IMR-90 (cell line): Measurements from ENCODE around the gene NT5DC1. TPM values are rescaled to one million over a fixed set of nuclear protein-coding genes. Genes with fewer than 3 reads are reported as not detected.

ENCODE experiments used
- ATAC-seq: fragments of 200-7000 bp; cut with Tn5 transposase; 2 replicates; pipeline ENCODE4 v1.9.1; 2020; ENCODE audit warnings: low read depth, mild to moderate bottlenecking, moderate library complexity
- BruUV-seq: library from RNA; stranded (reverse); fragments of 400-500 nt; replicated peaks from 2 replicates; lab custom pipeline; 2021; lab: Mats Ljungman, UMichigan
- CTCF ChIA-PET: fragments of 300-600 bp; formaldehyde crosslinking; extraction: SDS; loops from one replicate; lab custom pipeline; 2021; ENCODE audit warnings: antibody characterized with exemption; lab: Yijun Ruan, JAX
- POLR2A ChIA-PET: fragments of 300-600 bp; sonication (Branson Sonifier 250); formaldehyde crosslinking; loops from one replicate; lab custom pipeline; 2022; ENCODE audit warnings: antibody characterized with exemption; ENCODE audit not compliant: unreplicated experiment; lab: Charles Lee
- DNase-seq: peaks from one replicate; pipeline ENCODE4 v3.0.0; 2013
- H2AFZ ChIP-seq: replicated peaks from 2 replicates; pipeline ENCODE3; 2013; ENCODE audit warnings: low read length, mild to moderate bottlenecking; ENCODE audit not compliant: poor library complexity
- H2AK5ac ChIP-seq: 2 replicates; pipeline ENCODE4 v1.6.1; 2013; ENCODE audit warnings: low read depth, low read length, inconsistent platforms
- H2AK9ac ChIP-seq: replicated peaks from 2 replicates; pipeline ENCODE3; 2013; ENCODE audit warnings: mild to moderate bottlenecking, low read depth, low read length, moderate library complexity; ENCODE audit not compliant: poor library complexity
- H2BK120ac ChIP-seq: 2 replicates; pipeline ENCODE4 v1.6.1; 2013; ENCODE audit warnings: low read depth, low read length, inconsistent platforms
- H2BK15ac ChIP-seq: 3 replicates; pipeline ENCODE4 v1.6.1; 2013; ENCODE audit warnings: low read depth, low read length, inconsistent platforms
- H2BK20ac ChIP-seq: 2 replicates; pipeline ENCODE4 v1.6.1; 2013; ENCODE audit warnings: low read depth, mild to moderate bottlenecking, inconsistent platforms, low read length, moderate library complexity
- H2BK5ac ChIP-seq: 2 replicates; pipeline ENCODE4 v1.6.1; 2013; ENCODE audit warnings: mild to moderate bottlenecking, low read depth, low read length, inconsistent platforms; ENCODE audit not compliant: poor library complexity, severe bottlenecking
- H3K14ac ChIP-seq: replicated peaks from 2 replicates; pipeline ENCODE4 v1.6.1; 2013; ENCODE audit warnings: low read depth, low read length, inconsistent platforms
- H3K18ac ChIP-seq: 2 replicates; pipeline ENCODE4 v1.6.1; 2013; ENCODE audit warnings: low read depth, low read length, control low read depth
- H3K23ac ChIP-seq: 2 replicates; pipeline ENCODE4 v1.6.1; 2013; ENCODE audit warnings: low read depth, low read length, inconsistent platforms
- H3K27ac ChIP-seq: 2 replicates; pipeline ENCODE4 v1.5.1; 2013; ENCODE audit warnings: mild to moderate bottlenecking, control low read depth, low read length; ENCODE audit not compliant: insufficient read depth
- H3K27me3 ChIP-seq: 2 replicates; pipeline ENCODE4 v1.6.1; 2013; ENCODE audit warnings: low read length; ENCODE audit not compliant: control insufficient read depth, insufficient read depth
- H3K36me3 ChIP-seq: 2 replicates; pipeline ENCODE4 v1.6.1; 2013; ENCODE audit warnings: low read length, mixed read lengths; ENCODE audit not compliant: control insufficient read depth, insufficient read depth
- H3K4ac ChIP-seq: 2 replicates; pipeline ENCODE4 v1.6.1; 2013; ENCODE audit warnings: low read depth, low read length, inconsistent platforms
- H3K4me1 ChIP-seq: 2 replicates; pipeline ENCODE4 v1.6.1; 2013; ENCODE audit warnings: low read length, mixed read lengths; ENCODE audit not compliant: control insufficient read depth, insufficient read depth
- H3K4me2 ChIP-seq: 2 replicates; pipeline ENCODE4 v1.6.1; 2013; ENCODE audit warnings: low read depth, mild to moderate bottlenecking, control low read depth, low read length, moderate library complexity
- H3K4me3 ChIP-seq: 2 replicates; pipeline ENCODE4 v1.5.1; 2013; ENCODE audit warnings: low read depth, mild to moderate bottlenecking, control low read depth, low read length, moderate library complexity; ENCODE audit not compliant: insufficient read depth
- H3K56ac ChIP-seq: 2 replicates; pipeline ENCODE4 v1.6.1; 2013; ENCODE audit warnings: low read length, inconsistent platforms; ENCODE audit not compliant: insufficient read depth; ENCODE audit errors: extremely low read depth
- H3K79me1 ChIP-seq, 2 experiments: 2 replicates each; pipeline ENCODE4 v1.6.1; 2013; ENCODE audit warnings: low read length in 2 of 2, inconsistent platforms in 1 of 2, low read depth in 1 of 2
- H3K9ac ChIP-seq: 2 replicates; pipeline ENCODE4 v1.6.1; 2013; ENCODE audit warnings: low read depth, low read length, control low read depth
- H3K9me1 ChIP-seq: 2 replicates; pipeline ENCODE4 v1.6.1; 2013; ENCODE audit warnings: low read length, inconsistent platforms; ENCODE audit not compliant: insufficient read depth
- H3K9me3 ChIP-seq: 2 replicates; pipeline ENCODE4 v1.6.1; 2013; ENCODE audit warnings: low read length; ENCODE audit not compliant: control insufficient read depth, insufficient read depth
- H4K20me1 ChIP-seq: 2 replicates; pipeline ENCODE4 v1.6.1; 2013; ENCODE audit warnings: low read length, inconsistent platforms; ENCODE audit not compliant: insufficient read depth
- H4K5ac ChIP-seq: 2 replicates; pipeline ENCODE4 v1.6.1; 2013; ENCODE audit warnings: mild to moderate bottlenecking, low read depth, low read length, control low read depth
- H4K8ac ChIP-seq, 2 experiments: 2 replicates each; pipeline ENCODE4 v1.6.1; 2013; ENCODE audit warnings: low read depth in 2 of 2, low read length in 2 of 2, control low read depth in 1 of 2, inconsistent platforms in 1 of 2
- H4K91ac ChIP-seq: 2 replicates; pipeline ENCODE4 v1.6.1; 2013; ENCODE audit warnings: low read depth, low read length, inconsistent platforms; ENCODE audit not compliant: insufficient read depth
- FOS ChIP-seq: fragments of 150-350 bp; IDR thresholded peaks from 2 replicates; pipeline ENCODE4 v1.6.1; 2016; ENCODE audit warnings: low read depth, low read length
- MAFK ChIP-seq: IDR thresholded peaks from 2 replicates; pipeline ENCODE4 v1.6.1; 2012; ENCODE audit warnings: low read depth, low read length, improper control_type of control experiment
- MXI1 ChIP-seq: IDR thresholded peaks from 2 replicates; pipeline ENCODE4 v1.6.1; 2012; ENCODE audit warnings: low read depth, mild to moderate bottlenecking, low read length, moderate library complexity, borderline replicate concordance
- RAD21 ChIP-seq: IDR thresholded peaks from 2 replicates; pipeline ENCODE4 v1.6.1; 2012; ENCODE audit warnings: low read length, improper control_type of control experiment
- WGBS, 2 experiments: methylation state at CpG; one replicate each; pipeline versions ENCODE4 v1.1.5 to v1.1.7; 2013; ENCODE audit warnings: missing lambda C conversion rate in 2 of 2; ENCODE audit not compliant: insufficient read length in 1 of 2; ENCODE audit errors: extremely low coverage in 2 of 2; 5-methylcytosine and 5-hydroxymethylcytosine counted together
- dilution Hi-C: fragments of 300-500 bp; cut with HindIII; formaldehyde crosslinking; loops from one replicate; pipeline ENCODE4 v1.14.3; 2018; ENCODE audit warnings: low sequenced_read_pairs; ENCODE audit not compliant: unreplicated experiment
- in situ Hi-C: fragments of 300-500 bp; cut with MboI; formaldehyde crosslinking; loops from 3 replicates; pipeline ENCODE4 v1.14.3; 2019; ENCODE audit warnings: low sequenced_read_pairs, inconsistent platforms, mixed read lengths
- intact Hi-C: fragments of 100-400 bp; cut with micrococcal nuclease; formaldehyde crosslinking; loops from 2 replicates; pipeline ENCODE4 v1.10.0; 2022
- polyA plus RNA-seq, 3 experiments: library from polyadenylated mRNA; depleted of rRNA; stranded (reverse); fragments of >200 nt; gene quantifications; 2 replicates each; pipeline ENCODE4 v1.2.3, GENCODE V29; 2012; ENCODE audit warnings: low replicate concordance in 1 of 3
- total RNA-seq: library from RNA; depleted of rRNA; stranded (reverse); fragments of >200 nt; gene quantifications from 2 replicates; pipeline ENCODE4 v1.2.3, GENCODE V29; 2012
- TF ChIP-seq, protein P1 (sequence below): conservative IDR thresholded peaks from 2 replicates; pipeline ENCODE4 v1.5.1; 2012; ENCODE audit warnings: mild to moderate bottlenecking, low read depth, low read length, improper control_type of control experiment
- TF ChIP-seq, protein P2 (sequence below): fragments of 150-350 bp; IDR thresholded peaks from 2 replicates; pipeline ENCODE4 v1.6.1; 2016; ENCODE audit warnings: low read depth, mild to moderate bottlenecking, low read length, moderate library complexity, borderline replicate concordance
- TF ChIP-seq, protein P3 (sequence below): fragments of 150-350 bp; IDR thresholded peaks from 2 replicates; pipeline ENCODE4 v1.6.1; 2017; ENCODE audit warnings: mild to moderate bottlenecking, antibody characterized with exemption, low read length, low read depth

The NT5DC1 gene
- total and polyA plus RNA-seq, 2 of the 4 experiments (the other 2 are of a cell fraction), result 11.7 to 16.8 TPM

DNA sequence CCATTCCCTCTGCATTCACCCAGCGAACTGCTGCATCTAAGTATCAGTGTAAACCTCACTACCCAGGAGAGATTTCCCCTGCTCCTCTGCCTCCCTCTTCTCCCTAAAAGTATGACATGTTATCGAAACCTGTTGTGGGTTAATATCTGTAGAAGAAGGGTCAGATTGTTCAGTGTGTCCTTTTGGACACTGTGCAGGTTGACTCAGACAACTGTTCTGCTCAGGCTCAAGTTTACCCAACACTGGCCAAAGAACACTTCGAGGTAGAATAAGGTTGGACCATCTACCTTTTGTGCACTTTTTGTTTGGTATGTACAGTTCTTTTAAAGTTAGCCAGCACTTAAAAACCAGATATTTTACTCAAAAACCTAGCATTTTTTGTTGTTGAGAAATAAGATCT, 4.6 kb downstream of the NT5DC1 start:
- BruUV-seq, result no TSS peak
- H3K9me3 ChIP-seq, result no peaks in the 10 kb centered on the region
- ChIA-PET POLR2A (no interaction called here), CTCF (no interaction called here)
- H3K27ac ChIP-seq, result no peak overlapping the region
- H3K4ac ChIP-seq, result no peak overlapping the region
- no peak for ATAC-seq
- in situ Hi-C loops (no loop called here), intact Hi-C loops (no loop called here), dilution Hi-C loops (no loop called here)
- no peak overlapping the region for H3K18ac ChIP-seq
- no peak overlapping the region for H3K4me2 ChIP-seq
- no peak overlapping the region for H2AK9ac ChIP-seq
- H3K4me1 ChIP-seq, result peaks cover 20% of the 10 kb centered on the region
- no peak overlapping the region for H2AFZ ChIP-seq
- peaks cover 4% of the 10 kb centered on the region for H3K36me3 ChIP-seq
- no peak overlapping the region for H2AK5ac ChIP-seq
- H3K9ac ChIP-seq, result no peak overlapping the region
- H4K5ac ChIP-seq, result no peak overlapping the region
- H4K8ac ChIP-seq, result no peak overlapping the region
- no peak for DNase-seq
- H2BK5ac ChIP-seq, result no peak overlapping the region
- no peak overlapping the region for H3K56ac ChIP-seq
- no peaks in the 10 kb centered on the region for H3K27me3 ChIP-seq
- no CpG with 5 or more reads among the region's 3 CpGs for WGBS, 2 experiments
- no peak overlapping the region; the same call in 1 of the 2 replicates for H3K23ac ChIP-seq
- H4K91ac ChIP-seq, result no peak overlapping the region
- no peaks in the 10 kb centered on the region for H3K9me1 ChIP-seq
- no peak overlapping the region for H3K4me3 ChIP-seq
- H2BK120ac ChIP-seq, result no peak overlapping the region
- no peak overlapping the region for H2BK15ac ChIP-seq
- no peak overlapping the region for H2BK20ac ChIP-seq
- H4K20me1 ChIP-seq, result no peaks in the 10 kb centered on the region
- peaks cover 20 to 22% of the 10 kb centered on the region in 2 experiments; a peak in 3 of 4 replicates for H3K79me1 ChIP-seq
- H3K14ac ChIP-seq, result no peak overlapping the region
- TF ChIP-seq, protein P1, sequence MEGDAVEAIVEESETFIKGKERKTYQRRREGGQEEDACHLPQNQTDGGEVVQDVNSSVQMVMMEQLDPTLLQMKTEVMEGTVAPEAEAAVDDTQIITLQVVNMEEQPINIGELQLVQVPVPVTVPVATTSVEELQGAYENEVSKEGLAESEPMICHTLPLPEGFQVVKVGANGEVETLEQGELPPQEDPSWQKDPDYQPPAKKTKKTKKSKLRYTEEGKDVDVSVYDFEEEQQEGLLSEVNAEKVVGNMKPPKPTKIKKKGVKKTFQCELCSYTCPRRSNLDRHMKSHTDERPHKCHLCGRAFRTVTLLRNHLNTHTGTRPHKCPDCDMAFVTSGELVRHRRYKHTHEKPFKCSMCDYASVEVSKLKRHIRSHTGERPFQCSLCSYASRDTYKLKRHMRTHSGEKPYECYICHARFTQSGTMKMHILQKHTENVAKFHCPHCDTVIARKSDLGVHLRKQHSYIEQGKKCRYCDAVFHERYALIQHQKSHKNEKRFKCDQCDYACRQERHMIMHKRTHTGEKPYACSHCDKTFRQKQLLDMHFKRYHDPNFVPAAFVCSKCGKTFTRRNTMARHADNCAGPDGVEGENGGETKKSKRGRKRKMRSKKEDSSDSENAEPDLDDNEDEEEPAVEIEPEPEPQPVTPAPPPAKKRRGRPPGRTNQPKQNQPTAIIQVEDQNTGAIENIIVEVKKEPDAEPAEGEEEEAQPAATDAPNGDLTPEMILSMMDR, result no peak
- no peak for TF ChIP-seq RAD21
- TF ChIP-seq, protein P2, sequence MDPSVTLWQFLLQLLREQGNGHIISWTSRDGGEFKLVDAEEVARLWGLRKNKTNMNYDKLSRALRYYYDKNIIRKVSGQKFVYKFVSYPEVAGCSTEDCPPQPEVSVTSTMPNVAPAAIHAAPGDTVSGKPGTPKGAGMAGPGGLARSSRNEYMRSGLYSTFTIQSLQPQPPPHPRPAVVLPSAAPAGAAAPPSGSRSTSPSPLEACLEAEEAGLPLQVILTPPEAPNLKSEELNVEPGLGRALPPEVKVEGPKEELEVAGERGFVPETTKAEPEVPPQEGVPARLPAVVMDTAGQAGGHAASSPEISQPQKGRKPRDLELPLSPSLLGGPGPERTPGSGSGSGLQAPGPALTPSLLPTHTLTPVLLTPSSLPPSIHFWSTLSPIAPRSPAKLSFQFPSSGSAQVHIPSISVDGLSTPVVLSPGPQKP, result no peak
- TF ChIP-seq MXI1, result no peak
- TF ChIP-seq MAFK, result no peak
- TF ChIP-seq, protein P3, sequence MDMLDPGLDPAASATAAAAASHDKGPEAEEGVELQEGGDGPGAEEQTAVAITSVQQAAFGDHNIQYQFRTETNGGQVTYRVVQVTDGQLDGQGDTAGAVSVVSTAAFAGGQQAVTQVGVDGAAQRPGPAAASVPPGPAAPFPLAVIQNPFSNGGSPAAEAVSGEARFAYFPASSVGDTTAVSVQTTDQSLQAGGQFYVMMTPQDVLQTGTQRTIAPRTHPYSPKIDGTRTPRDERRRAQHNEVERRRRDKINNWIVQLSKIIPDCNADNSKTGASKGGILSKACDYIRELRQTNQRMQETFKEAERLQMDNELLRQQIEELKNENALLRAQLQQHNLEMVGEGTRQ, result no peak
- no peak for TF ChIP-seq FOS
